Breast epithelium (tissue), 3 donors: Measurements from ENCODE around the gene GSX2.

Experiments used
- CTCF ChIP-seq, 3 donors: fragments of 450-650 bp; IDR thresholded peaks; one replicate each; pipeline ENCODE4 v1.5.1; 2016 to 2017; ENCODE audit warnings: antibody characterized with exemption in 3 of 3, mild to moderate bottlenecking in 3 of 3, moderate library complexity in 3 of 3
- POLR2A ChIP-seq: fragments of 450-650 bp; IDR thresholded peaks from one replicate; pipeline ENCODE4 v1.6.1; 2016; ENCODE audit warnings: antibody characterized with exemption, mild to moderate bottlenecking, moderate library complexity
- POLR2AphosphoS5 ChIP-seq, 3 donors: sonication (generic); formaldehyde crosslinking; IDR thresholded peaks; one replicate each; pipeline ENCODE4 v1.6.1; 2017; ENCODE audit warnings: antibody characterized with exemption in 3 of 3

- TF ChIP-seq CTCF (IDR thresholded peaks at IDR 0.05) = no peak
- no peak for TF ChIP-seq POLR2AphosphoS5 (IDR thresholded peaks at IDR 0.05)
- no peak for TF ChIP-seq POLR2A
These were observed 37.6 kb upstream of the GSX2 start for GRCh38 chr4:54062392-54062791.
